Measurements from ENCODE around the gene FGF19.
"Not testable (repeated sequence)": the region's sequence is repeated elsewhere in the genome, so short reads cannot be mapped to it uniquely, and the experiment has no call there.

Gene FGF19

GRCh38 chr11:69716891-69717747 lies 13.3 kb upstream of the FGF19 start:
- FAIRE-seq = no peak

GRCh38 chr11:69716099-69716498 lies 12.3 kb upstream of the FGF19 start:
- FAIRE-seq = no peak

- no peak for FAIRE-seq
These were observed 11.6 kb upstream of the FGF19 start for GRCh38 chr11:69715446-69715845.

GRCh38 chr11:69711822-69712801 lies 8.3 kb upstream of the FGF19 start:
- no peak for FAIRE-seq

GRCh38 chr11:69708736-69709401 lies 5.0 kb upstream of the FGF19 start:
- no peak for FAIRE-seq

GRCh38 chr11:69707176-69707575 lies 3.4 kb upstream of the FGF19 start:
- no peak for FAIRE-seq

- no peak for FAIRE-seq
These were observed 2.3 kb upstream of the FGF19 start for GRCh38 chr11:69705901-69706787.

- FAIRE-seq = no peak
These were observed 1.6 kb upstream of the FGF19 start for GRCh38 chr11:69705351-69705811.

- FAIRE-seq = no peak
These were observed 859 bp upstream of the FGF19 start for GRCh38 chr11:69704508-69705253.

GRCh38 chr11:69703453-69703767 lies 412 bp downstream of the FGF19 start:
- FAIRE-seq = no peak

- no peak for FAIRE-seq
These were observed 911 bp downstream of the FGF19 start for GRCh38 chr11:69702769-69703452.

- FAIRE-seq = no peak
These were observed 1.6 kb downstream of the FGF19 start for GRCh38 chr11:69702239-69702691.

- FAIRE-seq = no peak
These were observed 3.3 kb downstream of the FGF19 start for GRCh38 chr11:69700278-69701140.

- no peak for FAIRE-seq
These were observed 4.6 kb downstream of the FGF19 start for GRCh38 chr11:69699213-69699612.

GRCh38 chr11:69698362-69698761 lies 5.5 kb downstream of the FGF19 start:
- FAIRE-seq = no peak

- no peak for FAIRE-seq
These were observed 6.0 kb downstream of the FGF19 start for GRCh38 chr11:69697861-69698260.

- no peak for FAIRE-seq
These were observed 6.4 kb downstream of the FGF19 start for GRCh38 chr11:69697469-69697843.

- FAIRE-seq = no peak
These were observed 6.9 kb downstream of the FGF19 start for GRCh38 chr11:69696749-69697468.

- FAIRE-seq = not testable (repeated sequence)
These were observed 7.8 kb downstream of the FGF19 start for GRCh38 chr11:69695995-69696394.

All from colon (tissue), 2 donors.